Karpas-422 (cell line): ENCODE measurements around the gene DIPK1A. TPM values are rescaled to one million over a fixed set of nuclear protein-coding genes. Genes with fewer than 3 reads are reported as not detected.
A peak's percentile ranks its signal among the peaks of the same experiment; 100 is the strongest.
"Not testable (repeated sequence)": the region's sequence is repeated elsewhere in the genome, so short reads cannot be mapped to it uniquely, and the experiment has no call there.

Source experiments
- DNase-seq: peaks from one replicate; pipeline ENCODE4 v3.0.0-alpha.2; 2015
- H2AFZ ChIP-seq: fragments of 200-600 bp; sonication (generic); 2 replicates; pipeline ENCODE4 v1.6.1; 2014; ENCODE audit warnings: antibody characterized with exemption, low read length, mixed read lengths
- H3K27ac ChIP-seq: fragments of 200-600 bp; sonication (generic); 2 replicates; pipeline ENCODE4 v1.5.1; 2014; ENCODE audit warnings: mild to moderate bottlenecking, low read length, moderate library complexity
- H3K27me3 ChIP-seq: fragments of 200-600 bp; sonication (generic); 2 replicates; pipeline ENCODE4 v1.6.1; 2014; ENCODE audit warnings: low read length, mixed read lengths
- H3K36me3 ChIP-seq: fragments of 200-600 bp; sonication (generic); 2 replicates; pipeline ENCODE4 v1.6.1; 2014; ENCODE audit warnings: low read length, mixed read lengths; ENCODE audit not compliant: insufficient read depth
- H3K4me1 ChIP-seq: fragments of 200-600 bp; sonication (generic); 2 replicates; pipeline ENCODE4 v1.6.1; 2014; ENCODE audit warnings: mild to moderate bottlenecking, low read length, mixed read lengths
- H3K4me2 ChIP-seq: fragments of 200-600 bp; sonication (generic); 2 replicates; pipeline ENCODE4 v1.6.1; 2014; ENCODE audit warnings: low read length, low read depth, mild to moderate bottlenecking; ENCODE audit not compliant: poor library complexity, severe bottlenecking
- H3K4me3 ChIP-seq: fragments of 200-600 bp; sonication (generic); 2 replicates; pipeline ENCODE4 v1.5.1; 2014; ENCODE audit warnings: mild to moderate bottlenecking, antibody characterized with exemption, low read length, mixed read lengths
- H3K79me2 ChIP-seq: fragments of 200-600 bp; sonication (generic); 2 replicates; pipeline ENCODE4 v1.6.1; 2014; ENCODE audit warnings: mild to moderate bottlenecking, low read length, mixed read lengths
- H3K9ac ChIP-seq: fragments of 200-600 bp; sonication (generic); 2 replicates; pipeline ENCODE4 v1.6.0; 2014; ENCODE audit warnings: low read length
- H3K9me2 ChIP-seq: fragments of 200-600 bp; sonication (generic), shearing (Covaris generic); replicated peaks from 2 replicates; pipeline ENCODE4 v1.6.0; 2014; ENCODE audit warnings: mild to moderate bottlenecking, low read length, moderate library complexity; ENCODE audit not compliant: insufficient read depth
- H3K9me3 ChIP-seq: fragments of 300-700, 200-600 bp; sonication (generic); 2 replicates; pipeline ENCODE4 v1.6.1; 2014; ENCODE audit warnings: low read length, mixed read lengths
- H4K20me1 ChIP-seq: fragments of 200-600 bp; sonication (generic); 2 replicates; pipeline ENCODE4 v1.6.1; 2014; ENCODE audit warnings: mild to moderate bottlenecking, antibody characterized with exemption, low read length, low read depth; ENCODE audit not compliant: insufficient read depth
- total RNA-seq: library from RNA; depleted of rRNA; stranded (reverse); fragments of >200 nt; shearing (Covaris generic); gene quantifications from 2 replicates; pipeline ENCODE4 v1.2.3, GENCODE V29; 2014; ENCODE audit warnings: low replicate concordance

Gene DIPK1A
- total RNA-seq, 1 experiment from 2014 or later = 1.7 TPM

DNA sequence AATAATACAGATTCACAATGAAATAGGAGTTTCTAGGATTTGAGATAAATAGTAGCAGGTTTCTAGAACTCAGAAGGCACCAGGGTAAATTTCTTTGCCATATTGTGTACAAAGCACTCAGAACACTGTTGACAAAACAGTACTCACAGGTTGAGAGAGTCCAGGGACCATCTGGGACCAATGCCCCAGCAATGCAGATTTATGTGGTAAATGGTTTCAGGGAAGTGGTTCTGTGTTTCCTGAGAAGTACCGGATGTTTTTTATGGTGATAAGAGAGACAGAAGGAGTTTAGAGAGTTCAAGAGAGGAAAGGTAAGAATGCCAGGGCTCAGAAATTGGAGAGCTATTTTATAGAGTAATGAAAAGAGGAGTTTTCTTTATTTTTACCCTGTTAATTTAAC lies 29.6 kb upstream of the DIPK1A start:
- no peaks in the 10 kb centered on the region for H4K20me1 ChIP-seq
- no peak overlapping the region for H3K4me3 ChIP-seq
- no peaks in the 10 kb centered on the region for H3K79me2 ChIP-seq
- no peaks in the 10 kb centered on the region for H3K36me3 ChIP-seq
- H3K9me3 ChIP-seq = no peaks in the 10 kb centered on the region
- no peaks in the 10 kb centered on the region for H3K27me3 ChIP-seq
- H3K9me2 ChIP-seq = no peaks in the 10 kb centered on the region
- no peak overlapping the region for H3K9ac ChIP-seq
- H3K27ac ChIP-seq = no peak overlapping the region
- no peak overlapping the region for H3K4me2 ChIP-seq
- peaks cover 11% of the 10 kb centered on the region for H3K4me1 ChIP-seq
- DNase-seq = no peak
- no peak overlapping the region for H2AFZ ChIP-seq

DNA sequence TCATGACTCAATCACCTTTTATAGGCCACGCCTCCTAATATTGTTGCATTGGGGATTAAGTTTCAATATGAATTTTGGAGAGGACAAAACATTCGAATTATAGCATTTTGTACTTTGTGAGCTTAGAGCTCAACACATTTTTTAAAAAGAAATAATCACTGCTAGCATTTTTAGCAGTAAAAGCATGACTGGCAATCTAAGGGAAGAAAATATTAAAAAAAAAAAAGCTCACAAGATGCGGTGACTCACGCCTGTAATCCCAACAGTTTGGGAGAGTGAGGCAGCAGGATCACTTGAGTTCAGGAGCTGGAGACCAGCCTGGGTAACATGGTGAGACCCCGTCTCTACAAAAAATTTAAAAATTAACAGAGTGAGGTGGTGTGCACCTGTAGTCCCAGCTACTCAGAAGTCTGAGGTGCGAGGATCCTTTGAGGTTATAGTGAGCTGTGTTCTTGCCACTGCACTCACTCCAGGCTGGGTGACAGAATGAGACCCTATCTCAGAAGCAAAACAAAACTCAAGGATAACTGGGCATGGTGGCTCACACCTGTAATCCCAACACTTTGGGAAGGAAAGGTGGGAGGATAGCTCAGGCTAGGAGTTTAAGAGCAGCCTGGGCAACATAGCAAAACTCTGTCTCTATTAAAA lies 28.8 kb upstream of the DIPK1A start:
- Histone ChIP-seq H3K27ac (no peak overlapping the region), H4K20me1 (no peaks in the 10 kb centered on the region), H3K36me3 (no peaks in the 10 kb centered on the region), H3K9me2 (no peaks in the 10 kb centered on the region), H3K9me3 (no peaks in the 10 kb centered on the region), H3K4me2 (no peak overlapping the region), H2AFZ (no peak overlapping the region), H3K4me3 (no peak overlapping the region), H3K4me1 (peaks cover 3% of the 10 kb centered on the region), H3K27me3 (no peaks in the 10 kb centered on the region), H3K9ac (no peak overlapping the region), H3K79me2 (no peaks in the 10 kb centered on the region)
- DNase-seq = no peak

DNA sequence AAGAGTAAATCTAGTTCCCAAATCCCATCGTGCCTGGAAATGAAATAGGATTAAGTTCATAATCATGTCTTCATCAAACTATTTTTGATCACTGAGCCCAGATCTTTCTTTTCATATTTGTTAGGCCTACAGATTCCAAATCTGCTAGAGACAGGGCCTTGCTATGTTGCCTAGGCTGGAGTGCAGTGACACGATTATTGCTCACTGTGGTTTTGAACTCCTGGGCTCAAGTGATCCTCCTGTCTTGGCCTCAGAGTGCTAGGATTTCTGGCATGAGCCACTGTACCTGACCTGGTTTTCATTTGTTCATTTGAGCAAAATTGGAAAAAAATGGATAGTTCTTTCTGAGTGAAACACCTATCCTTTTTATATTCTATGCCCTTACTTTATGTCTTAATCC lies 28.0 kb upstream of the DIPK1A start:
- H3K79me2 ChIP-seq = no peaks in the 10 kb centered on the region
- no peak overlapping the region for H3K4me3 ChIP-seq
- no peaks in the 10 kb centered on the region for H3K36me3 ChIP-seq
- no peak overlapping the region for H3K9ac ChIP-seq
- no peaks in the 10 kb centered on the region for H3K4me1 ChIP-seq
- no peaks in the 10 kb centered on the region for H3K9me2 ChIP-seq
- no peak overlapping the region for H2AFZ ChIP-seq
- H3K27me3 ChIP-seq = no peaks in the 10 kb centered on the region
- no peaks in the 10 kb centered on the region for H4K20me1 ChIP-seq
- H3K4me2 ChIP-seq = no peak overlapping the region
- no peak for DNase-seq
- no peaks in the 10 kb centered on the region for H3K9me3 ChIP-seq
- H3K27ac ChIP-seq = no peak overlapping the region

DNA sequence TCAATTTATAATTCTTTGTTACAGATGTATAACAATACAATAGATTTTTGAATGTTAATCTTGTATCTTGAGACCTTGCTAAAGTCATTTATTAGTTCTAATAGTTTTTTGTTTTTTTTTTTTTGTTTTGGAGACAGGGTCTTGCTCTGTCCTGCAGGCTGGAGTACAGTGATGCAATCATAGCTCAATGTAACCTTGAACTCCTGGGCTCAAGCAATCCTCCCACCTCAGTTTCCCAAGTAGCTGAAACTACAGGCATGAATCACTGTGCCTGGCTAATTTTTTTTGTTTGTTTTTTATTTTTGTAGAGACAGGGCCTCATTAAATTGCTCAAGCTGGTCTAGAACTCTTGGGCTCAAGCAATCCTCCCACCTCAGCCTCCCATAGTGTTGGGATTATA lies 26.2 kb upstream of the DIPK1A start:
- Histone ChIP-seq H3K79me2 (no peaks in the 10 kb centered on the region), H3K4me3 (no peak overlapping the region), H3K9me3 (no peaks in the 10 kb centered on the region), H2AFZ (no peak overlapping the region), H3K36me3 (no peaks in the 10 kb centered on the region), H3K4me1 (no peaks in the 10 kb centered on the region), H4K20me1 (no peaks in the 10 kb centered on the region), H3K27me3 (no peaks in the 10 kb centered on the region), H3K9me2 (no peaks in the 10 kb centered on the region), H3K27ac (no peak overlapping the region), H3K4me2 (no peak overlapping the region), H3K9ac (no peak overlapping the region)
- DNase-seq = no peak

- H3K4me1 ChIP-seq = no peaks in the 10 kb centered on the region
- DNase-seq = no peak
- no peaks in the 10 kb centered on the region for H3K36me3 ChIP-seq
- H3K4me2 ChIP-seq = no peak overlapping the region
- no peak overlapping the region for H3K27ac ChIP-seq
- H3K79me2 ChIP-seq = no peaks in the 10 kb centered on the region
- no peak overlapping the region for H3K4me3 ChIP-seq
- H3K9me3 ChIP-seq = no peaks in the 10 kb centered on the region
- no peaks in the 10 kb centered on the region for H3K27me3 ChIP-seq
- no peaks in the 10 kb centered on the region for H3K9me2 ChIP-seq
- no peaks in the 10 kb centered on the region for H4K20me1 ChIP-seq
- no peak overlapping the region for H3K9ac ChIP-seq
- H2AFZ ChIP-seq = no peak overlapping the region
These were observed 23.8 kb upstream of the DIPK1A start for GRCh38 chr1:92985101-92985500.

GRCh38 chr1:92980732-92981647 lies 19.7 kb upstream of the DIPK1A start:
- no peak overlapping the region for H3K4me3 ChIP-seq
- DNase-seq = no peak

GRCh38 chr1:92975551-92976232 lies 14.4 kb upstream of the DIPK1A start:
- Histone ChIP-seq H3K27me3 (no peaks in the 10 kb centered on the region), H3K9me3 (no peaks in the 10 kb centered on the region), H3K9me2 (no peaks in the 10 kb centered on the region), H3K79me2 (no peaks in the 10 kb centered on the region), H3K4me3 (peak overlapping the region; percentile 34; the same call in 1 of the 2 replicates), H3K9ac (no peak overlapping the region), H4K20me1 (no peaks in the 10 kb centered on the region), H3K36me3 (no peaks in the 10 kb centered on the region), H3K4me1 (peaks cover 43% of the 10 kb centered on the region), H2AFZ (0 out of 2 replicates have a peak overlapping the region, but pooled peaks have one; percentile 14), H3K27ac (peak overlapping the region; percentile 64), H3K4me2 (peak overlapping the region; percentile 45)
- no peak for DNase-seq

More at GRCh38 chr1:92980732-92981647, 19.7 kb upstream of the DIPK1A start:
- Histone ChIP-seq H3K9ac (no peak overlapping the region), H3K9me2 (no peaks in the 10 kb centered on the region), H3K27me3 (no peaks in the 10 kb centered on the region), H2AFZ (peak overlapping the region; percentile 71; the same call in 1 of the 2 replicates), H3K79me2 (no peaks in the 10 kb centered on the region), H3K27ac (no peak overlapping the region), H3K4me1 (peaks cover 8% of the 10 kb centered on the region), H4K20me1 (no peaks in the 10 kb centered on the region), H3K36me3 (no peaks in the 10 kb centered on the region), H3K4me2 (no peak overlapping the region), H3K9me3 (no peaks in the 10 kb centered on the region)

GRCh38 chr1:92974112-92974511 lies 12.8 kb upstream of the DIPK1A start:
- not testable (repeated sequence) for H3K9me3 ChIP-seq, H4K20me1 ChIP-seq, H3K27me3 ChIP-seq, H2AFZ ChIP-seq, H3K36me3 ChIP-seq, H3K79me2 ChIP-seq, H3K9me2 ChIP-seq, DNase-seq, H3K9ac ChIP-seq, H3K4me3 ChIP-seq
- H3K4me2 ChIP-seq = peak overlapping the region; percentile 50
- H3K27ac ChIP-seq = peak overlapping the region; percentile 64; the same call in 1 of the 2 replicates
- H3K4me1 ChIP-seq = peaks cover 43% of the 10 kb centered on the region
